Right lobe of liver (tissue), 6 donors: ENCODE measurements around the gene CCDC85C. TPM values are rescaled to one million over a fixed set of nuclear protein-coding genes. Genes with fewer than 3 reads are reported as not detected.

Experiments used
- ATAC-seq, 4 donors: fragments of 200-7000 bp; cut with Tn5 transposase; one replicate each; pipeline ENCODE4 v1.9.1; 2020; ENCODE audit warnings: mild to moderate bottlenecking in 4 of 4, moderate library complexity in 4 of 4
- DNase-seq, 3 donors: peaks; one replicate each; pipeline ENCODE4 v3.0.0-alpha.2; 2020
- H3K27ac ChIP-seq, 3 donors: fragments of 200-600 bp; one replicate each; pipeline ENCODE4 v1.8.0; 2022
- H3K27me3 ChIP-seq, 2 donors: fragments of 200-600 bp; one replicate each; pipeline ENCODE4 v1.8.0; 2022
- H3K36me3 ChIP-seq, 4 donors: fragments of 200-600 bp; sonication (generic) in 1 of 4; one replicate each; pipeline versions ENCODE4 v1.5.1 to v1.8.0; 2017 to 2022; ENCODE audit warnings: control low read depth in 1 of 4
- H3K4me1 ChIP-seq, 4 donors: fragments of 200-600 bp; sonication (generic) in 1 of 4; one replicate each; pipeline versions ENCODE4 v1.5.1 to v1.8.0; 2017 to 2022; ENCODE audit warnings: control low read depth in 1 of 4
- H3K4me3 ChIP-seq, 3 donors: fragments of 200-600 bp; one replicate each; pipeline ENCODE4 v1.8.0; 2022
- H3K9me3 ChIP-seq, 4 donors: fragments of 200-600 bp; sonication (generic) in 1 of 4; one replicate each; pipeline versions ENCODE4 v1.5.1 to v1.8.0; 2017 to 2022; ENCODE audit warnings: control low read depth in 1 of 4
- POLR2A ChIP-seq: fragments of 450-650 bp; IDR thresholded peaks from one replicate; pipeline ENCODE4 v1.6.1; 2017; ENCODE audit warnings: antibody characterized with exemption, mild to moderate bottlenecking
- WGBS: methylation state at CpG from one replicate; pipeline ENCODE4 v1.1.6; 2018; ENCODE audit warnings: low coverage, low lambda C conversion rate; ENCODE audit not compliant: insufficient coverage; ENCODE audit errors: missing lambda C conversion rate; 5-methylcytosine and 5-hydroxymethylcytosine counted together
- intact Hi-C, 2 donors: fragments of 100-400 bp; cut with DNase I; formaldehyde crosslinking; loops; one replicate each; pipeline versions ENCODE4 v1.11.2 to v1.14.1; 2022
- total RNA-seq, 6 experiments: library from RNA; depleted of rRNA in 2 of 6; stranded (reverse); fragments of >200 nt in 2 of 6; fragmentation: NEBNext Ultra II Directional in 3 of 6; extraction: Animal tissue kit (Norgen Biotek cat#: 25700) in 3 of 6; gene quantifications; one replicate each; pipeline versions ENCODE4 v1.1.0 to v1.2.4, GENCODE V29; 2016 to 2023
- TF ChIP-seq, protein P1 (sequence below), 4 donors: fragments of 200-600 bp in 3 of 4; fragments of 450-650 bp in 1 of 4; IDR thresholded peaks; one replicate each; pipeline versions ENCODE4 v1.5.1 to v1.8.0; 2016 to 2022; ENCODE audit warnings: antibody characterized with exemption in 4 of 4, mild to moderate bottlenecking in 2 of 4
- donor health status: DM: no; HTN: yes; CAD: no.
- donor health status: DM: no; HTN: no; CAD: no.
- donor health status: DM: no; HTN: no; CAD: no.
- donor health status: DM: no; HTN: yes; CAD: no.
- donor health status: DM: no; HTN: yes; CAD: no.

CCDC85C gene
- total RNA-seq, 6 experiments from 2014 or later, result 13.6 to 32.8 (median 21.8) TPM

GRCh38 chr14:99574099-99574880 lies 29.7 kb downstream of the CCDC85C start:
- H3K4me3 ChIP-seq, result no peak overlapping the region
- TF ChIP-seq, protein P1, sequence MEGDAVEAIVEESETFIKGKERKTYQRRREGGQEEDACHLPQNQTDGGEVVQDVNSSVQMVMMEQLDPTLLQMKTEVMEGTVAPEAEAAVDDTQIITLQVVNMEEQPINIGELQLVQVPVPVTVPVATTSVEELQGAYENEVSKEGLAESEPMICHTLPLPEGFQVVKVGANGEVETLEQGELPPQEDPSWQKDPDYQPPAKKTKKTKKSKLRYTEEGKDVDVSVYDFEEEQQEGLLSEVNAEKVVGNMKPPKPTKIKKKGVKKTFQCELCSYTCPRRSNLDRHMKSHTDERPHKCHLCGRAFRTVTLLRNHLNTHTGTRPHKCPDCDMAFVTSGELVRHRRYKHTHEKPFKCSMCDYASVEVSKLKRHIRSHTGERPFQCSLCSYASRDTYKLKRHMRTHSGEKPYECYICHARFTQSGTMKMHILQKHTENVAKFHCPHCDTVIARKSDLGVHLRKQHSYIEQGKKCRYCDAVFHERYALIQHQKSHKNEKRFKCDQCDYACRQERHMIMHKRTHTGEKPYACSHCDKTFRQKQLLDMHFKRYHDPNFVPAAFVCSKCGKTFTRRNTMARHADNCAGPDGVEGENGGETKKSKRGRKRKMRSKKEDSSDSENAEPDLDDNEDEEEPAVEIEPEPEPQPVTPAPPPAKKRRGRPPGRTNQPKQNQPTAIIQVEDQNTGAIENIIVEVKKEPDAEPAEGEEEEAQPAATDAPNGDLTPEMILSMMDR (IDR thresholded peaks at IDR 0.05), result no peak
- no peak for TF ChIP-seq POLR2A
- intact Hi-C loops, result no loop called here
- DNase-seq (peak; percentile 63 to 79 (median 64)), ATAC-seq (peak; percentile 10 to 33 (median 16))
- no peaks in the 10 kb centered on the region for H3K27me3 ChIP-seq
- H3K9me3 ChIP-seq, result no peaks in the 10 kb centered on the region
- peaks cover 0 to 77% (median 38%) of the 10 kb centered on the region in 4 donors for H3K4me1 ChIP-seq
- peak overlapping the region in 2 of 3 donors; percentile 49 to 93 for H3K27ac ChIP-seq
- 15% methylated on average over 6 of the region's 11 CpGs for WGBS
- no peaks in the 10 kb centered on the region for H3K36me3 ChIP-seq

DNA sequence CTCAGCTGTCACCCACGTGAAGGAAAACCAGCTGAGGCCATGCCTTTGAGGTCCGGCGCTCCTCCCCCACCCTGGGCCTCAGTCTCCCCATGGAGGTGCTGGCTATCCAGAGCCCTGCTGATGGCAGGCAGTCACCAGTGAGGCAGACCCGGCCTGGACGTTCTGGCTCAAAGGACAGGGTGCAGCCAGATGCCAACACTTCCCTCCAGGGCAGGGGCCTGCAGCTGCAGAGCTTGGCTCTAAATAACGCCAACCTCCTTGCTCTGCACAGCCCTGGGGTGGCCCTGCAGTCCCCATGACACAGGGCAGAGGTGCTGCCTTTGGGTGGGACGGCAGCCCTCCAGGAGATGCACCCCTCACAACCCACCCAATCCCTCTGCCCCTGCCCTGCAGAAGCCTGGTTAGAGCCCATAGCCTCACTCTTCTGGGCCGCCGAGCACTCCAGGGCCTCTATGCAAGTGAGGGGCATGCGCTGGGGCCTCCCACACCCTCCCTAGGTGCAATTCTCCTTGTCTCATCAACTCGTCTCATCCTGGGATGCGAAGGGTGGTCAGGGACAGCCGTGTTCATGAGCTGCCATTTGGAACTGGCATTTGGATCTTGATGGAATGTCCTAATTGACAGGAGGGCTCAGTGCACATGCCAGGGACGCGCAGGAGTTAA lies 30.4 kb downstream of the CCDC85C start:
- DNase-seq, result no peak
- ATAC-seq, result no peak
- Histone ChIP-seq H3K4me3 (no peak overlapping the region), H3K36me3 (no peaks in the 10 kb centered on the region), H3K27ac (peak overlapping the region in 2 of 3 donors; percentile 15 to 93), H3K27me3 (no peaks in the 10 kb centered on the region), H3K9me3 (no peaks in the 10 kb centered on the region), H3K4me1 (peaks cover 0 to 84% (median 41%) of the 10 kb centered on the region in 4 donors)
- TF ChIP-seq, protein P1 (IDR thresholded peaks at IDR 0.05), result no peak
- no peak for TF ChIP-seq POLR2A
- WGBS, result 72% methylated on average over 6 of the region's 15 CpGs
- intact Hi-C loops, result no loop called here

- H3K4me1 ChIP-seq, result peaks cover 0 to 87% (median 43%) of the 10 kb centered on the region in 4 donors
- peak overlapping the region; percentile 65 to 93 (median 84) for H3K27ac ChIP-seq
- WGBS, result 93% methylated on average over 10 of the region's 16 CpGs
- no peaks in the 10 kb centered on the region for H3K9me3 ChIP-seq
- no peaks in the 10 kb centered on the region for H3K36me3 ChIP-seq
- ATAC-seq (no peak), DNase-seq (no peak)
- TF ChIP-seq POLR2A, result no peak
- TF ChIP-seq, protein P1 (IDR thresholded peaks at IDR 0.05), result no peak
- no peaks in the 10 kb centered on the region for H3K27me3 ChIP-seq
- intact Hi-C loops, result no loop called here
- no peak overlapping the region for H3K4me3 ChIP-seq
These were observed 31.0 kb downstream of the CCDC85C start for GRCh38 chr14:99573000-99573330.

DNA sequence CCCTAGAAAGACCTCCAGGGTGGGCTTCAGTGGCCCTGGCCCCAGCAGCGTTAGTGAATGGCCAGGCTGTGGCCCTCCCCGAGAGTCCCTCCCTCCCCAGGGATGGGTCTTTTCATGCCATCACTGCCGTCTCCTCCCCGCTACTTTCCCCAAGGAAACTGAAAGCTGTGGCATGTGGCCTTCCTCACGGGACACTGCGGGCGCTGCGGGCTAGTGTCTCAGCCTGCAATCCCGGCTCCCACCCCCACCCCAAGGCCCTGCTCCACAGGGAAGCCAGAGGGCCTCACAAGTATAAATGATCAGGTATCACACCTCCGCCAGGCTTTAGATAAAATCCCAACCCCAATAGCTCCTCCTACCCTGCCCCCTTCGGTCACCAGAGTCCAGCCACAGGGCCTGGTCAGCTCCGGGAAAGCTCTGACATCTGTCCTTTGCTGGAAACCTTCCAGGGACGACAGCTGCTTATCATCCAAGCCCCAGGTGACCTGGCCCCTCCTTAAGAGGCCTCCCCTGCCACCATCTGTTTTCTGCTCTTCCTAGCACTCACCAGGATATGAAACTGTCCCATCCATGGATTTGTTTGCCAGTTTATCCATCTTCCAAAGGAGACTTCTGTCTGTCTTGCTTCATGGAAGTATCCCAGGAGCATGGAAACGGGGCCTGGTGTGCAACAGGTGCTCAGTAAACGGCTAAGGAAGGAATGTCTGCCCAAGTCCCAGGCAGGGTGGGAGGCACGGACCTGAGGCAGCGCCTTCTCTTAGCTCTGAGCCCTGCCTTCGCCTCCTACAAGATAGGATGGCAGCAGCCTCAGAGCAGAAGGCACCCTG lies 31.6 kb downstream of the CCDC85C start:
- ATAC-seq (peak; percentile 51 to 70 (median 66)), DNase-seq (peak; percentile 78 to 88 (median 88))
- Histone ChIP-seq H3K27me3 (no peaks in the 10 kb centered on the region), H3K9me3 (no peaks in the 10 kb centered on the region), H3K4me1 (peaks cover 0 to 91% (median 43%) of the 10 kb centered on the region in 4 donors), H3K27ac (peak overlapping the region; percentile 65 to 93 (median 84)), H3K36me3 (no peaks in the 10 kb centered on the region), H3K4me3 (peak overlapping the region in 2 of 3 donors; percentile 18 to 20)
- intact Hi-C loops, result no loop called here
- no peak for TF ChIP-seq POLR2A
- TF ChIP-seq, protein P1 (IDR thresholded peaks at IDR 0.05), result no peak
- 10% methylated on average over 4 of the region's 18 CpGs for WGBS
